Skeletal muscle satellite cell (primary cell): ENCODE data around the gene CPNE8.

Experiments
- H3K27me3 ChIP-seq: 2 replicates; pipeline ENCODE4 v1.7.0; 2013; ENCODE audit warnings: low read length; ENCODE audit not compliant: control insufficient read depth, insufficient read depth
- H3K36me3 ChIP-seq: 2 replicates; pipeline ENCODE4 v1.7.0; 2013; ENCODE audit warnings: mild to moderate bottlenecking, control low read depth, low read length; ENCODE audit not compliant: insufficient read depth
- H3K4me1 ChIP-seq: 2 replicates; pipeline ENCODE4 v1.7.0; 2013; ENCODE audit warnings: low read length; ENCODE audit not compliant: control insufficient read depth, insufficient read depth
- H3K4me2 ChIP-seq: 2 replicates; pipeline ENCODE4 v1.7.0; 2013; ENCODE audit warnings: mild to moderate bottlenecking, low read length
- H3K4me3 ChIP-seq: 2 replicates; pipeline ENCODE4 v1.7.0; 2013; ENCODE audit warnings: low read length
- H3K9ac ChIP-seq: 2 replicates; pipeline ENCODE4 v1.7.0; 2013; ENCODE audit warnings: mild to moderate bottlenecking, low read depth, low read length, moderate library complexity
- H3K9me3 ChIP-seq: replicated peaks from 2 replicates; pipeline ENCODE4 v1.7.0; 2013; ENCODE audit warnings: mild to moderate bottlenecking, control low read depth, low read length

CPNE8 gene

DNA sequence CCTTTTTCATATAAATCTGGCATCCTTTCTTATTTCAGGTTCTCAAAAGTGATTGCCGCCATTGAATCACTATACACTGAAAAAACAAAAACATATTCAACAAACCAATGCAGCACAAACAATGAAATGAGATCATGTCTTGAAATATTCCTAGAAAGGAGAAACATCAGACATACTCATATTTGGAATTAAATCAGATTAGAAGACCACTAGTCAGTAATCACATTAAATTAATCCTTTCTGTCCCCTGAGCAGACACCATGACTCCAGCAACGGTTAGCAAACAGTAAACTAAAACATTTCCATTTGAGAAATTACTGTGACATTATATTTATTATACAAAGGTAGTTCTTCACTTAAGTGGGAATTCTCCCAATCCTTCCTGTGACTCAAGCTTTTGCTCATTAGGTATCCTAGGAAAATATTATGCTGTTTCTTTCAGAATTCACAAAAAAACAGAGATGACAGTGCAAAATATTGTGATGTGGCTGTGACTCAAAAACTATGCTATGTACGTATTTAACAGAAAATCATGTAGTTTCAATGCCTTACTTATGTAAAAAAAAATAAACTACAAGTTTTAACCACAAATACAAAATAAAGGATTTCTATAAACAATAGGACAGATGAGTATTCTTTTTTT is 29.7 kb downstream of the CPNE8 start:
- Histone ChIP-seq H3K4me1 (peaks cover 5% of the 10 kb centered on the region), H3K4me2 (no peak overlapping the region), H3K9me3 (no peaks in the 10 kb centered on the region), H3K4me3 (no peak overlapping the region), H3K36me3 (no peaks in the 10 kb centered on the region), H3K9ac (no peak overlapping the region), H3K27me3 (no peaks in the 10 kb centered on the region)

DNA sequence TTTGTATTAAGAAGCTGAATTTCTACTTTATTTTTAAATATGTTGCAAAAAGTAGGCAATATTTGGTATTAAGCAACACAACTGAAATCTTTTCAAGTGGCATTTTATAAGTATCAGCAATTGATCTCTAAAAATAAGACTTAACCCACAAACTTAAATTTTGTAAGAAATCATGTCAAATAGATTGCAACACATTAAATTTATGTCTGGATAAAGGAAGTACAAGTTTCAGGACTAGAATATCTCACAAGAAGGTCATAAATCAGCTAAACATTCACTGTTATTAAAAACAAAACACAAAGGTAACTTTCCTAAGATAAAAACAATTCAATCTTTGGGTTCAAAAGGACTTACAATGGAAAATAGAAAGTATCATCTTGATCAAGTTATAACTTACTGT is 32.8 kb downstream of the CPNE8 start:
- Histone ChIP-seq H3K27me3 (no peaks in the 10 kb centered on the region), H3K4me2 (no peak overlapping the region), H3K4me3 (no peak overlapping the region), H3K36me3 (no peaks in the 10 kb centered on the region), H3K9me3 (no peaks in the 10 kb centered on the region), H3K9ac (no peak overlapping the region), H3K4me1 (peaks cover 5% of the 10 kb centered on the region)

DNA sequence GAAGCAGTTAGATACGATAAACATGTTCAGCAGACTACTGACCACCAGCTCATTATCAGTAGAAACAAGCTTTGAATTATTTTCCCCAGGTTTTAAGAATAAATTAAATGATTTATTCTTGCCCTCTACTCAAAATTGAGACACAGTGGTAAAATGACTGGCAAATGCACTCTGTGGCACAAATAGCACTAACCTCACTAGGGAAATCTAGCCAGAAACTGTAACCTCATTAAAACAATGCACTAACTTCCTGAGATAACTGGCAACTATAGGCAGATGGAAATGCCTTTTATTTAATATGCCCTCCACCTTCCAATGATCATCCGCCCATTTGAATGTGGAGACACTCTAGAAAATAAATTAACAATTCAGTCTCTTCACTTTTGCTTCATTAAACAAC is 33.2 kb downstream of the CPNE8 start:
- H3K4me1 ChIP-seq: peaks cover 5% of the 10 kb centered on the region
- no peak overlapping the region for H3K9ac ChIP-seq
- H3K36me3 ChIP-seq: no peaks in the 10 kb centered on the region
- no peaks in the 10 kb centered on the region for H3K27me3 ChIP-seq
- H3K4me3 ChIP-seq: no peak overlapping the region
- no peaks in the 10 kb centered on the region for H3K9me3 ChIP-seq
- H3K4me2 ChIP-seq: no peak overlapping the region

DNA sequence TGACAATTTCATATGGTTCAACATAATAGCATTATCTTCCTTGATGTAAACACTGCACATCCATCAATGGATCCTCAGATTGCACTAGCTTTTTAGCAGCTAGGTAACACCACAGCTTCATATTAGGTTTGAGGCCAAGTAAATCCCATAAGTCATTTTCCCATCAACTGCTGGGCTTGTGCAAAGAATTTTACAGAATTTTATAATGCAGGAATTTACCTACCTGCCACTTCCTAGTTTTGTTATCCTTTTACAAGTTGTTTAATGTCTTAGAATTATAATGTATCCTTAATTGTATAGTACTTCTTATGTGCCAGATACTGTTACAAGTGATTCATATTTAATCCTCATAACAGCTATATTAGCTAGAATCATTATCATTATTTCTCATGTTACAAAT is 36.4 kb downstream of the CPNE8 start:
- H3K4me3 ChIP-seq: no peak overlapping the region
- H3K9ac ChIP-seq: no peak overlapping the region
- H3K4me1 ChIP-seq: no peaks in the 10 kb centered on the region
- H3K4me2 ChIP-seq: no peak overlapping the region
- H3K27me3 ChIP-seq: no peaks in the 10 kb centered on the region
- H3K36me3 ChIP-seq: no peaks in the 10 kb centered on the region
- no peaks in the 10 kb centered on the region for H3K9me3 ChIP-seq

DNA sequence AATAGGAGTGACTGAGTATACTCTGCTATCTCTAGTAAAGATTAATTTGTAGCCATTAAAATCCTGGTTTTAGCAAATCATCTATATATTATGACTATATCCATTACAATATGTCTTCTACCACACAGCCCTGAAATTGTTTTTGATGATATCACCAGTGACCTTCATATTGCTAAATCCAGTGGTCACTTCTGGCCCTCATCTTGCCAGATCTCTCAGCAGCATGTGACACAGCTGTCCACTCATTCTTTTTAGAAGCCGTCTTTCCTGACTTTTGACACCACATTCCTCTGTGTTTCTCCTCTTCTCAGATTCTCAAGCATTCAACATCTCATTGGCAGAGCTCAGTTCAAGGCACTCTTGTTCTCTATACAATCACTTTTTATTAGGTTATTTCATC is 54.9 kb downstream of the CPNE8 start:
- H3K9ac ChIP-seq: no peak overlapping the region
- H3K9me3 ChIP-seq: no peaks in the 10 kb centered on the region
- no peak overlapping the region for H3K4me3 ChIP-seq
- no peak overlapping the region for H3K4me2 ChIP-seq
- no peaks in the 10 kb centered on the region for H3K36me3 ChIP-seq
- no peaks in the 10 kb centered on the region for H3K27me3 ChIP-seq
- peaks cover 4% of the 10 kb centered on the region for H3K4me1 ChIP-seq

DNA sequence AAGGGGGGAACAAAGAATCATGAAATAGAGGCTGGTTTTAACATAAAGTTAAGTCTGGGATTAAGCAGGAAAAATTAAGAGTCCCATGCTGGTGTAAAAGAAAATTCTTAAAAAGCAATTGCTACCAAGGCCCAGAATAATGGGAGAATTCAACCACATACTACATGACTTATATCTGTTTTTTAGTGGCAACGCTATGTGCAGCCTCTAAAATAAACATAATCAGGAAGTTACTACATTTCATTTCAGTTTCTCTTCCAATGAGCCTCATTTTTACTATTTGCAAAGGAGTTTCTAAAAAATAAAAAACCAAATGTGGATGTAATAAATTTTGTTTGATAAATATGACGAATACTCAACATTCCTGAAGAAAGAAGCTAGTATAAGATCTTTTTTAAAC is 58.1 kb downstream of the CPNE8 start:
- Histone ChIP-seq H3K27me3 (no peaks in the 10 kb centered on the region), H3K4me2 (no peak overlapping the region), H3K36me3 (no peaks in the 10 kb centered on the region), H3K4me1 (peaks cover 4% of the 10 kb centered on the region), H3K9ac (no peak overlapping the region), H3K4me3 (no peak overlapping the region), H3K9me3 (no peaks in the 10 kb centered on the region)

DNA sequence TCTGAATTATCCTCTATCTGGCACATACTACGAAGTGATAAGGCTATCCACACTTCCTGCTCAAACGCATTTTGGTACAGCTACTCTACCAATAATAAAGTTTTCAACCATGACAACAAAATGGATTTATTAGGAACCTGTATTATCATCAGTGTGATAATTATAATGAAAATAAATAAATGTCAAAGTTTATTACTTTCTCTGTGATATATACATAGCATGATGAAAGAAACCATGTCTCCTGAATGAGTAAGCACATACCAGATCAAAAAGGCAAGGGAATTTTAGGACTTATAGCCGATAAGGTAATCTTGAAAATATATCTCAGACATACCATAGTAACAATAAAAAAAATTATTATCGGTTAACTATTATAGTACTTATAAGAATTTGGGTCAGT is 61.1 kb downstream of the CPNE8 start:
- H3K9me3 ChIP-seq: no peaks in the 10 kb centered on the region
- no peak overlapping the region for H3K4me2 ChIP-seq
- H3K9ac ChIP-seq: no peak overlapping the region
- H3K4me1 ChIP-seq: no peaks in the 10 kb centered on the region
- H3K27me3 ChIP-seq: no peaks in the 10 kb centered on the region
- no peak overlapping the region for H3K4me3 ChIP-seq
- no peaks in the 10 kb centered on the region for H3K36me3 ChIP-seq

DNA sequence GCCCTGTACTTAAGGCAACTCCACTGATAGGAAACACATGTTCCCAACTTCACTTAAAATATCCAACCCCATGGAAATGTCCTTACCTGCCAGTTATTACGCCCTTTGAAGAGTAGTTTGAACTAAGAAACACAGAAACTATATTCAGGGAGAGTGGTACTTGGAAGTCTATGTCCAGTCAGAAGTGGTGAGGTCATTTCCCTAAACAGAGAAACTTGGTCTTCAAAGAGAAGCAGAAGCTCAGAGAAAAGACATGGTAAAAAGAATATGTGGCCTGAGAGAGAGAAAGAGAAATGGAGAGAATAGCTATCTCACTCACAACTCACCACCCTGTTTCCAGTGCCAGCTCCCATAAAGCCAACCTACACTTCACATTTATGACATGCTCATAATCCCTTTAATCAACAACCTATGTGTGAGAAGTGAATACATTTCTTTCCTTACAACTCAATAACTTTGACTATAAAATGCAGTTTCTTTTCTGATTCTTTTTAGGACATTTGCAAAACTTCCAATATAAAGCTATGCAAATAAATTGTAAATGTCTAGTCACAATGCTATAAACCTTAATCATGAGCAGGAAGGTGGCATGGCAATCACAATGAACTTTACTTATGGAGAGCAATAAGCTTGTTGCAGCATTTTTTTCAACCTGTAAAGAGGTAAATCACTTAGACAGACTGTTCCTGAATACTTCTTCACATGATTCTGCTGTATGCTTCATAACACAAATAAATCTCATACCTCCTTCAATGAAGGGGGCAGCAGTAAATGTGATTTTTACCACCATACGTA is 67.1 kb downstream of the CPNE8 start:
- Histone ChIP-seq H3K9ac (no peak overlapping the region), H3K36me3 (no peaks in the 10 kb centered on the region), H3K4me2 (no peak overlapping the region), H3K27me3 (no peaks in the 10 kb centered on the region), H3K4me3 (no peak overlapping the region), H3K4me1 (no peaks in the 10 kb centered on the region), H3K9me3 (no peaks in the 10 kb centered on the region)

DNA sequence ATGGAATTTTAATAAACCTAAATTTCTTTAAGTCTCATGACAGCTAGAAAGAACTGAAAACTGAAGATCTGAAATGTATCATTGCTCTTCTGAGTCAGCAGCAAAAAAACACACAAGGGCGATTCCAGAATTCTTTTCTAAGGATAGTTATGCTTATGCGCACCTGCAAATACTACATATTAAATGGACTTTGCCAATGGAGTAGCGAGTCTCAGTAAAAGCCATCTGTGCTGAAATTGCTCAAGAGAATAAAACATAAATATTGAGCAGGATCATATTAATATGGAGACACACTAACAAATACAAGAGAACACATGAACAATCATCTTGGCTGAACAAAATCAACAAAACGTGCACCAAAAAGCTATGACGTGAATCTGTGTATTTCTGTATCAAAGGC is 73.7 kb downstream of the CPNE8 start:
- Histone ChIP-seq H3K36me3 (no peaks in the 10 kb centered on the region), H3K4me2 (no peak overlapping the region), H3K4me1 (no peaks in the 10 kb centered on the region)

DNA sequence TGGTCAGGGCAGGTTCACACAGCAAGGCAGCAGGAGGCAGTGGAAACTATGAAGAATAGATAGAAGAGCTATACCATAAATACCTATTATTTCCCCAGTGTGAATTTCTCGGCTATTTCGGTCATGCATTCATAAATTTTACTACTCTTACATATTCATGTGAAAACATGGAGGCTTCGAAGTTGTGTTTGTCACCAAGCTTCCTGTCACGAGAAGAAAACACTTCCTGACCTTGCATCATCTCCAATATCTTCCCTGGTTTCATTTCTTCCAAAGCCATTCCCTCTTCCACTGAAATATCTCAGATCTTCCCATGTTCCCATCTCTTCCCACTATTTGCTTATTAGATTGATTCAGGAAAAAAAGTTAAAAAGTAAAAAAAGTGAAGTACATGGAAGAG is 80.4 kb downstream of the CPNE8 start:
- H3K9me3 ChIP-seq: no peaks in the 10 kb centered on the region
- no peaks in the 10 kb centered on the region for H3K36me3 ChIP-seq
- H3K4me3 ChIP-seq: no peak overlapping the region
- no peak overlapping the region for H3K4me2 ChIP-seq
- H3K27me3 ChIP-seq: no peaks in the 10 kb centered on the region
- peaks cover 7% of the 10 kb centered on the region for H3K4me1 ChIP-seq
- H3K9ac ChIP-seq: no peak overlapping the region

More for the DNA sequence above, 73.7 kb downstream of the CPNE8 start:
- no peak overlapping the region for H3K4me3 ChIP-seq
- H3K9ac ChIP-seq: no peak overlapping the region
- no peaks in the 10 kb centered on the region for H3K27me3 ChIP-seq
- H3K9me3 ChIP-seq: no peaks in the 10 kb centered on the region

DNA sequence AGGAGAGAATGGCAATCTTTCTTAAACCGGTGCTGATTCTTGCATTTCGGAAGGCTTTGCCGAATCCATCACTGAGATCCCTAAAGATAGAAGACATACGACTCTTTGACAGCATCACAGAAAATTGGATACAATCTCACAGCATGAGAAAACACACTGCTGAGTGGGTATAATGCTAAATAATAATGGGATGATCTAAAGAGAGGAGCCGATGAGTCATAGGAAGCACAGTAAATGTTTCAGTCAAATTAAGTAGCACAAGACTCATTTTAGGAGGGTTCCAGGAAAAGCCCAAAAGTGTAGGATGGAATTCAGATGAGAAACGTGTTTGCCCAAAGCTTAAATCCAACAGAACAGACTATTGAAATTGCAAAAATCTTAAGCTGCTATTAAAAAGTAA is 81.7 kb downstream of the CPNE8 start:
- Histone ChIP-seq H3K9me3 (no peaks in the 10 kb centered on the region), H3K9ac (no peak overlapping the region), H3K4me3 (no peak overlapping the region), H3K4me1 (peaks cover 7% of the 10 kb centered on the region), H3K27me3 (no peaks in the 10 kb centered on the region), H3K36me3 (no peaks in the 10 kb centered on the region), H3K4me2 (no peak overlapping the region)

DNA sequence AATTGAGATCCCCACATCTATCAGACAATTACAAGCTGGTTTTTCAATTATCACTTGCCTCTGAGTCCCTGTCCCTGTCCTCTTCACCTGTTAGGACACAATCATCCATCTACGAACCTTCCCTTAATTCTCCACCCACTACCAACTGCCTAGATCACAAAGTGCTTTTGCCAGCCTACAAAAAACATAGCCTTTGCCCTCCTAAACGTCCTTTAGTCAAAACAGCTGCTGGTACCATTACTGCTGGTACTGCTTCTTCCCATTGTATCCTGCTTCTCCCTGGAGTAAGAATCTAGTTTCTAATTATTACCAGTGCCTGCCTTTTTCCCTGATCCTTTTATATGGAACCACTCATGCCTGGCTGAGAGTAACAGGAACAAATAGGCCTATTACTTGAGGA is 82.1 kb downstream of the CPNE8 start:
- H3K9ac ChIP-seq: no peak overlapping the region
- peaks cover 7% of the 10 kb centered on the region for H3K4me1 ChIP-seq
- no peaks in the 10 kb centered on the region for H3K27me3 ChIP-seq
- H3K9me3 ChIP-seq: no peaks in the 10 kb centered on the region
- H3K36me3 ChIP-seq: no peaks in the 10 kb centered on the region
- H3K4me3 ChIP-seq: no peak overlapping the region
- H3K4me2 ChIP-seq: no peak overlapping the region
